Hepatocyte (in vitro differentiated cells): Measurements from ENCODE around the gene CHN2.

Experiments
- CTCF ChIP-seq: fragments of 200-600 bp; sonication (generic); IDR thresholded peaks from 2 replicates; pipeline ENCODE4 v1.5.1; 2016; ENCODE audit warnings: antibody characterized with exemption, mild to moderate bottlenecking; ENCODE audit not compliant: poor library complexity
- EZH2 ChIP-seq: fragments of 200-600 bp; sonication (generic); IDR thresholded peaks from 2 replicates; pipeline ENCODE4 v1.6.1; 2016; ENCODE audit warnings: antibody characterized with exemption, mild to moderate bottlenecking, borderline replicate concordance
- EZH2phosphoT487 ChIP-seq: fragments of 200-600 bp; sonication (generic); IDR thresholded peaks from one replicate; pipeline ENCODE4 v1.6.1; 2018; ENCODE audit warnings: antibody characterized with exemption, mild to moderate bottlenecking, low read depth, moderate library complexity; ENCODE audit not compliant: unreplicated experiment, severe bottlenecking

GRCh38 chr7:29189743-29190201, 4.8 kb upstream of the CHN2 start:
- TF ChIP-seq CTCF: peak; percentile 96
- no peak for TF ChIP-seq EZH2
- TF ChIP-seq EZH2phosphoT487: no peak
